ENCODE measurements around the gene TRIM31. TPM values are rescaled to one million over a fixed set of nuclear protein-coding genes. Genes with fewer than 3 reads are reported as not detected.

The TRIM31 gene
- total RNA-seq, 1 experiment from 2014 or later: not detected

- H2BK120ac ChIP-seq (ENCODE audit: low read depth, low read length, poor library complexity, severe bottlenecking): no peak overlapping the region
- no peak overlapping the region for H2BK12ac ChIP-seq (ENCODE audit: insufficient read length, low read depth, low read length)
- H3K9ac ChIP-seq (ENCODE audit: extremely low read depth, insufficient read length, low read length): no peak overlapping the region
- no peak for DNase-seq
- Mint-ChIP-seq H3K9me3 (no peaks in the 10 kb centered on the region), H3K4me3 (no peak overlapping the region), H3K36me3 (ENCODE audit: insufficient read depth in 1 of 3, low read depth in 3 of 3) (no peaks in the 10 kb centered on the region), H3K27me3 (ENCODE audit: low read depth) (peaks cover 58% of the 10 kb centered on the region), H3K4me1 (no peaks in the 10 kb centered on the region), H3K27ac (no peak overlapping the region)
- no peaks in the 10 kb centered on the region; the same call in 1 of the 2 replicates for H3K27me3 ChIP-seq (ENCODE audit: insufficient read depth, low read length)
- H2BK5ac ChIP-seq (ENCODE audit: insufficient read length, low read length): no peak overlapping the region
- no peaks in the 10 kb centered on the region for H4K20me1 ChIP-seq (ENCODE audit: control insufficient read depth, insufficient read depth, insufficient read length)
- H3K9me3 ChIP-seq (ENCODE audit: control insufficient read depth, low read depth, low read length): no peaks in the 10 kb centered on the region
- no peak overlapping the region for H3K14ac ChIP-seq (ENCODE audit: insufficient read depth, low read length)
- H3T11ph ChIP-seq (ENCODE audit: low read length): no peak overlapping the region
- H3K56ac ChIP-seq (ENCODE audit: insufficient read length, low read depth, low read length): no peak overlapping the region
- no peaks in the 10 kb centered on the region for H3K79me1 ChIP-seq (ENCODE audit: insufficient read depth, low read depth, low read length, poor library complexity, severe bottlenecking)
- no peak overlapping the region for H3K27ac ChIP-seq (ENCODE audit: insufficient read length, low read depth, low read length)
- H3K4me2 ChIP-seq (ENCODE audit: insufficient read depth, insufficient read length, low read length): no peak overlapping the region
- no peak overlapping the region for H3K23ac ChIP-seq (ENCODE audit: insufficient read length, low read depth, low read length)
- H2AK5ac ChIP-seq (ENCODE audit: insufficient read length, low read length): no peak overlapping the region
- no peak overlapping the region for H3K4ac ChIP-seq (ENCODE audit: low read depth, low read length)
- no peaks in the 10 kb centered on the region for H3K23me2 ChIP-seq (ENCODE audit: insufficient read length, low read depth, low read length, poor library complexity, severe bottlenecking)
- no peak overlapping the region for H4K5ac ChIP-seq (ENCODE audit: insufficient read length, low read depth, low read length)
- H3K18ac ChIP-seq (ENCODE audit: insufficient read length, low read depth, low read length): no peak overlapping the region
- H3K79me2 ChIP-seq (ENCODE audit: insufficient read depth, low read length): 0 out of 2 replicates have a peak, but pooled peaks cover 2% of the 10 kb centered on the region
- no peak overlapping the region for H2AFZ ChIP-seq (ENCODE audit: low read length)
- no peak overlapping the region for H2BK20ac ChIP-seq (ENCODE audit: low read depth, low read length, poor library complexity, severe bottlenecking)
- TF ChIP-seq CTCF (conservative IDR thresholded peaks at IDR 0.05): no peak
- no peak overlapping the region for H4K91ac ChIP-seq (ENCODE audit: insufficient read length, low read depth, low read length)
- no peak overlapping the region for H2BK15ac ChIP-seq (ENCODE audit: low read depth, low read length)
- no peaks in the 10 kb centered on the region for H3K4me1 ChIP-seq (ENCODE audit: insufficient read depth, low read length)
- H4K8ac ChIP-seq (replicated peaks; ENCODE audit: insufficient read length, low read depth, low read length): no peak overlapping the region
- no CpG with 5 or more reads among the region's 1 CpG for WGBS (ENCODE audit: extremely low coverage, insufficient read length, low lambda C conversion rate)
Observed at GRCh38 chr6:30113841-30114240, 951 bp upstream of the TRIM31 start.
